PC-3 (cell line): ENCODE results near the gene LCAT. TPM values are rescaled to one million over a fixed set of nuclear protein-coding genes. Genes with fewer than 3 reads are reported as not detected.

ENCODE experiments used
- ATAC-seq: fragments of 200-7000 bp; cut with Tn5 transposase; 2 replicates; pipeline ENCODE4 v1.9.1; 2020; ENCODE audit warnings: mild to moderate bottlenecking, moderate library complexity
- BruUV-seq: library from RNA; stranded (reverse); fragments of 400-500 nt; replicated peaks from 2 replicates; lab custom pipeline; 2021; lab: Mats Ljungman, UMichigan
- CTCF ChIA-PET: fragments of 300-600 bp; sonication (Branson Sonifier 250); formaldehyde crosslinking; loops from one replicate; lab custom pipeline; 2022; ENCODE audit warnings: antibody characterized with exemption; lab: Charles Lee
- POLR2A ChIA-PET: fragments of 300-600 bp; sonication (Branson Sonifier 250); formaldehyde crosslinking; loops from one replicate; lab custom pipeline; 2022; ENCODE audit warnings: antibody characterized with exemption; ENCODE audit not compliant: unreplicated experiment; lab: Charles Lee
- DNase-seq: peaks from one replicate; pipeline ENCODE4 v3.0.0-alpha.2; 2015
- H2AFZ ChIP-seq: fragments of 300-600 bp; sonication (generic); 2 replicates; pipeline ENCODE4 v1.6.0; 2016; ENCODE audit warnings: antibody characterized with exemption, low read length
- H3F3A ChIP-seq: fragments of 300-600 bp; sonication (generic); one replicate; pipeline ENCODE4 v1.6.0; 2017; ENCODE audit warnings: antibody characterized with exemption, low read length, control low read depth, mild to moderate bottlenecking; ENCODE audit not compliant: unreplicated experiment
- H3K27ac ChIP-seq: fragments of 300-600 bp; sonication (generic); 2 replicates; pipeline ENCODE4 v1.5.1; 2016; ENCODE audit warnings: mild to moderate bottlenecking, low read length
- H3K27me3 ChIP-seq: fragments of 300-600 bp; sonication (generic); 2 replicates; pipeline ENCODE4 v1.6.1; 2016; ENCODE audit warnings: low read length, mixed read lengths
- H3K36me3 ChIP-seq: fragments of 300-600 bp; sonication (generic); 2 replicates; pipeline ENCODE4 v1.6.1; 2016; ENCODE audit warnings: low read depth, mixed run types, low read length, mixed read lengths
- H3K4me1 ChIP-seq: fragments of 300-600 bp; sonication (generic); 2 replicates; pipeline ENCODE4 v1.5.1; 2016; ENCODE audit warnings: low read length; ENCODE audit not compliant: insufficient read depth
- H3K4me2 ChIP-seq: fragments of 300-600 bp; sonication (generic); 2 replicates; pipeline ENCODE4 v1.6.0; 2016; ENCODE audit warnings: low read length
- H3K4me3 ChIP-seq: fragments of 300-600 bp; sonication (generic); 2 replicates; pipeline ENCODE4 v1.5.1; 2016; ENCODE audit warnings: mild to moderate bottlenecking, low read length, mixed read lengths
- H3K79me2 ChIP-seq: fragments of 300-600 bp; sonication (generic); 2 replicates; pipeline ENCODE4 v1.6.1; 2017; ENCODE audit warnings: low read length, mixed read lengths
- H3K9ac ChIP-seq: fragments of 300-600 bp; sonication (generic); 2 replicates; pipeline ENCODE4 v1.6.0; 2016; ENCODE audit warnings: mild to moderate bottlenecking, low read length
- H3K9me2 ChIP-seq: fragments of 300-600 bp; sonication (generic); replicated peaks from 2 replicates; pipeline ENCODE4 v1.6.1; 2016; ENCODE audit warnings: mixed run types, low read length, mixed read lengths
- H3K9me3 ChIP-seq: fragments of 300-600 bp; sonication (generic); 2 replicates; pipeline ENCODE4 v1.6.1; 2016; ENCODE audit warnings: low read length, mixed read lengths
- H4K20me1 ChIP-seq: fragments of 300-600 bp; sonication (generic); 2 replicates; pipeline ENCODE4 v1.6.1; 2016; ENCODE audit warnings: low read length, mixed read lengths
- CTCF ChIP-seq: fragments of 300-600 bp; sonication (generic); conservative IDR thresholded peaks from 2 replicates; pipeline ENCODE4 v1.5.1; 2017; ENCODE audit warnings: antibody characterized with exemption, low read depth, mild to moderate bottlenecking, low read length
- EZH2 ChIP-seq: fragments of 300-600 bp; sonication (generic); IDR thresholded peaks from one replicate; pipeline ENCODE4 v1.6.1; 2017; ENCODE audit warnings: antibody characterized with exemption, mild to moderate bottlenecking, low read length; ENCODE audit not compliant: unreplicated experiment
- EZH2phosphoT487 ChIP-seq: fragments of 300-600 bp; sonication (generic); IDR thresholded peaks from 2 replicates; pipeline ENCODE4 v1.6.1; 2018; ENCODE audit warnings: mild to moderate bottlenecking, antibody characterized with exemption, low read length, borderline replicate concordance
- intact Hi-C: fragments of 100-400 bp; cut with micrococcal nuclease; formaldehyde crosslinking; loops from 2 replicates; pipeline ENCODE4 v1.9.0; 2023
- total RNA-seq: library from RNA; depleted of rRNA; stranded (reverse); fragments of >200 nt; gene quantifications from 2 replicates; pipeline ENCODE4 v1.2.3, GENCODE V29; 2014

The LCAT gene
- total RNA-seq, 1 experiment from 2014 or later = 3.2 TPM

DNA sequence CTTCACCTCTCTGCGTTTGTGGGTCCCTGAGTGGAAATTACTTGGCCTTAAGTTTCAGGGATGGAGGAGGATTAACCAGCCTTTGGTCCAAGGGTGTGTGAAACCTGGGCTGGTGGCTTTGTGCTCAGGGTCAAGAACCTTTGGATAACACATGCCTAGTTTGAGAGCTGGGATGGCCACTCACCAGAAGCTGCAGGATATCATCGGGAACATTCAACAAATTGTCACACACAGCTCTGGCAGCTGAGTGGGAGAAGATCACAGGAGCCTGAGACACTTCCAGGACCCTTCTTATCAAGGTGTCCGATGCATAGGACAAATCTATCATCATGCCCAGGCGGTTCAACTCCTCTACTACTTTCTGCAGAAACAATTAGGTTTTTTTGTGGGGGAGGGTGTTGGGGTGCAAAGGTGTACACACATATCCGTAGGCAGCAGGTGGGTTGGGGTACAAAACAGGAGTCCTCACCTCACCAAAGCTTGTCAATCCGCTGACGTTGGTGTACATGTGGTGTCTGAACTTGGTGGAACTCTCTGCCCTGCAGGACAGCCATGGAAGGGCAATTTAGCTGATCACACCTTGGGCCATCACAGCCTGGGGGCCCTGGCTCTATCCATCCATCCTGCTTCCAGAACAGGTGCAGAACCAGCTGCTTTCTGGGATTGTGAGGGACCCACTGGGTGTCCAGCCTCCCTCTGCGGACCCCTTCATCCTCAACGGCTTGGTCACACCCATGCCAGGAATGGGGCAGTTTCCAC, 33.7 kb upstream of the LCAT start:
- Histone ChIP-seq H3K79me2 (no peaks in the 10 kb centered on the region), H3K4me3 (no peak overlapping the region), H3K27me3 (no peaks in the 10 kb centered on the region), H3K4me1 (no peaks in the 10 kb centered on the region), H3F3A (no peaks in the 10 kb centered on the region), H3K27ac (no peak overlapping the region), H3K9ac (no peak overlapping the region), H3K36me3 (no peaks in the 10 kb centered on the region), H3K9me3 (no peaks in the 10 kb centered on the region), H3K4me2 (no peak overlapping the region), H4K20me1 (no peaks in the 10 kb centered on the region), H2AFZ (no peak overlapping the region), H3K9me2 (no peaks in the 10 kb centered on the region)
- ATAC-seq = no peak
- no TSS peak for BruUV-seq
- DNase-seq = no peak
- ChIA-PET POLR2A (no interaction called here), CTCF (no interaction called here)
- intact Hi-C loops = no loop called here
- no peak for TF ChIP-seq CTCF
- TF ChIP-seq EZH2phosphoT487 = no peak
- no peak for TF ChIP-seq EZH2

- Histone ChIP-seq H3K79me2 (no peaks in the 10 kb centered on the region), H3K9me3 (no peaks in the 10 kb centered on the region), H3K9me2 (no peaks in the 10 kb centered on the region), H3K9ac (no peak overlapping the region), H3K4me1 (no peaks in the 10 kb centered on the region), H3F3A (no peaks in the 10 kb centered on the region), H3K27ac (no peak overlapping the region), H4K20me1 (no peaks in the 10 kb centered on the region), H3K4me2 (no peak overlapping the region), H3K36me3 (no peaks in the 10 kb centered on the region), H3K4me3 (no peak overlapping the region), H2AFZ (no peak overlapping the region), H3K27me3 (no peaks in the 10 kb centered on the region)
- ATAC-seq (no peak), DNase-seq (no peak)
- ChIA-PET POLR2A (no interaction called here), CTCF (no interaction called here)
- intact Hi-C loops = no loop called here
- TF ChIP-seq EZH2phosphoT487 = no peak
- no peak for TF ChIP-seq CTCF
- no peak for TF ChIP-seq EZH2
- BruUV-seq = no TSS peak
Observed at GRCh38 chr16:67977005-67977404, 33.1 kb upstream of the LCAT start.

- intact Hi-C loops = no loop called here
- ATAC-seq = no peak
- ChIA-PET CTCF (no interaction called here), POLR2A (no interaction called here)
- Histone ChIP-seq H3K9ac (no peak overlapping the region), H3K4me2 (no peak overlapping the region), H3K36me3 (no peaks in the 10 kb centered on the region), H3K9me2 (no peaks in the 10 kb centered on the region), H2AFZ (no peak overlapping the region), H3F3A (no peaks in the 10 kb centered on the region), H3K4me1 (no peaks in the 10 kb centered on the region), H3K27ac (no peak overlapping the region), H4K20me1 (no peaks in the 10 kb centered on the region), H3K4me3 (no peak overlapping the region), H3K27me3 (no peaks in the 10 kb centered on the region), H3K9me3 (no peaks in the 10 kb centered on the region), H3K79me2 (no peaks in the 10 kb centered on the region)
- TF ChIP-seq EZH2phosphoT487 = no peak
- no peak for TF ChIP-seq EZH2
- no TSS peak for BruUV-seq
- no peak for DNase-seq
Observed at GRCh38 chr16:67976205-67976604, 32.3 kb upstream of the LCAT start.
